NCI-H128 (cell line): ENCODE measurements around the gene RTN4.

Experiments used
- DNase-seq: peaks from one replicate; lab custom pipeline; 2025; ENCODE audit not compliant: unreplicated experiment; lab: John Stamatoyannopoulos, UW

Gene RTN4

DNA sequence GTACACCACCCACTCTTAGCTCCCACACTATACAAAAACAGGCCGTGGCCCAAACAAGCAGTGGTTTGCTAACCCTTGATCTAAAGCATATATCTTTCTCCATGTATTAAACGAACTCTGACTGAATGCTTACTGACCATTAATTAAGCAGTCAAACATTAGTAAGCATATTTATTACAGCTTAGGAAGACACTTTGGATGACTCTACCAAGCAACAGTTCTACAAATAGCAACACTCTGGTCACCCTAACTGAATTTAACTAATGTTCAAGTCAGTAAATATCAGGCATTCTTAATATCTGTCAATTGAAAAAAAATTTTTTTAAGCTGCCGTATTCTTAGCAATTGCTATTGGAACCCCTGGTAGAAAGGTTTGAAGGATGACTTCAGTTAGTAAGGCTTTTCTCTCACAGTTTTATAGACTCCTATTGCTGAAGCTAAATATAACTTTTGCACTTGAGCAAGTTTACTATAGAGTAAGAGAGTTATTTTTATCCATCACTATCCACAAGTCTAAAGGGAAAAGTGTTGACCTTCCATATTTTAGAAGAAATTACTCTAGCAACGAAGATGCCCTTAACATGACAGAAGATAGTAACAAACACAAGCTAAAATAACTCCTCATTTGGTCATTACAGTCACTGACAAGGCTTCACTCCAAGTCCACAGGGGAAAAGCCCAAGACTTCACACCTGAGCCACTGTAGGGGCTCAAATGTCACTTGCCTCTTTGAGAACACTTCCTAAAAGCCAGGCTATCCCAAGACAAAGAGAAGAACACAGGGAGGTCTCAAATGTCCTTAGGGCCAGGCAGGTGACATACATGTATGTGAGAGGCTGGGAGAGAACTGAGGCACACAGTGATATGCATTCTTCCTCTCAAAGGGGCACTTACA, 74.4 kb downstream of the RTN4 start:
- no peak for DNase-seq

DNA sequence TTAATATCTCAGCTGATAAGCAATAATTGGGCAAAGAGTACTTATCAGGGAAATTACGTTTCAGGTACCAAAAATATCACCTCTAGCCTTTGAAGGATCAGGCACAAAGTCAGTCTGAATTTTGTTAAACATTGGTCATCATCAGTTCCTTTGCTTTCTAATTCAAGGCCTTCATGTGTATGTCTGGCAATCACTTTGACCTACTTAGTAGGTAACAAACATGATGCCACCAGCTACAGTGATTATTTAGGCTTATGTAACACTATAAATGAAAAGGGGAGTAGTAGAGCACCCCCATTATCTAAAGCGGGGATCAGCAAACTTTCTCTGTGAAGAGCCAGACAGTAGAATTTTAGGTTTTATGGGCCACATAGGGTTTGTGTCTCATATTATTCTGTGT, 75.1 kb downstream of the RTN4 start:
- no peak for DNase-seq

DNA sequence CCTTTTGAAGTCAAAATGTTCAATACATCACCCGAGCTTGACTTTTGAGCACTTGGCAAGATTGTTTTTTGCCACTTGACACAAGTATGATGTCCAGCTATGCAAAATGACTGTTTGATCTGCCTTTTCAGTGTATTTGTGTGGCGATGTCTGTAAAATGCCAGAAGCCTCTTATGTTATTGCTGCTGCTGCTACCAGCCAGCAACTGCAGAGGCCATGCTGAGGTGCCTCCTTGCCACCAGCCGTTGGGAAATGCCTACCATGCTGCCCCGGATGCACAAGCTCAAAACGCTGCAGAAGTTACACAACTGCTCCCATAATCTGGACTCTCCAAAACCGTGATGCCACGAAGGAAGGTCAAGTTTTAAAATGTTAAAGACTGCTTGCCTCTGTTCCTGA, 80.3 kb downstream of the RTN4 start:
- no peak for DNase-seq

DNA sequence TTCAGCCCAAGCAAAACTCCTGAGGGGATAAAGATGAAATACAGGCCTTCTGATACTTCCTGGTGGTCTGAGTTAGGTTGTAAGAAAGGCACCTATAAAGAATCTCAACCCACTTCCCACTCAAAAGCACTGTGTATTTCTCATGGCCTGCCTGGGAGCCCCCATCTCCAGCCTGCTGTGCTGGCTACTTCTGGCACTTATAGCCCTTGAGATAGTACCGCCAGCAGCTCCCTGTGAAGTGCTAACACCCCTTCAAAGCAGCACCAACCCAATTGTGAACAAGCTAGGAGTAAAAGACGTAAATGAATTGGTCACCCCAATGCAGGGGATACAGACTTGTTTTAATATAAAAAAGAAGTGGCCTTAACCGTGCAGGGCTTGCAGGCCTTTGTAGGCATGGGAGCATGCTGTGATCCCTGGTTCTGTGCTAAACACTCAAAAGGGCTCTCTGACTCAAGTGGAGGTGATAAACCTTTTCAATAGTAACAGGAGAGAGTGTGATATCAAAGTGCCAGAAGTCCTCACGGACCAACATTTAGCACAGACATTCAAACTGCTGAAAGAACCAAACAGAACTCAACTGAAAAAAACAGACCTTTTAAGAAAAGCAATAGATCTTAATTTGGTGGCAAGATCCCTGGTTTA, 80.8 kb downstream of the RTN4 start:
- no peak for DNase-seq

DNA sequence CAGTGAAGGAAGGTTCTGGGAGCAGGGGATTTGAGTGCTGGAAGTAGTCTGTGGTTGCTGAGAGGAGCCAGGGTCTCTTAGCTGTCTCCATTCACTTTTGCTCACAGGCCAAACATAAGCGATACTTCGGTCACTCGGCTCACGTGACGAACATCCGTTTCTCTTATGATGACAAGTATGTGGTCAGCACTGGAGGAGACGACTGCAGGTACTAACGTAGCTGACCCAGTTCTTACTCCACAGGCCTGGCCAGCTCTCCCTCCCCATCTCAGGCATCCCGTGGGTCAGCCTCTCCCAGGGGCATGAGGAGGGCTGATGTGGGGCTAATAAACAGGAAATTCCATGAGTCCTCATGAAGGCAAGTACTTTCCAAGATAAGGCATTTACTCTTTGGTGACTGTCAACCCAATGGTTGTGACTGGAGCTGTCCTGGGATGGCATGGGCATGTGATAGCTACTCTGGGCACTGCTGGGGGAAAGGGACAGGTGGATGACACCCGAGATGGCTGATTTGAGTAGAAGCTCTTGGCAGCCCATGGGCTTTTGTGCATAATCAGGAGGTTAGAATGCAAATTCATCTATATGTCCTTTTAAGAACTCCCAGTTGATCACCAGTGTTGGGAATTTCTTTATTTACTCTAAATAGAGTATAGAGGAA, 81.6 kb downstream of the RTN4 start:
- DNase-seq: no peak

DNA sequence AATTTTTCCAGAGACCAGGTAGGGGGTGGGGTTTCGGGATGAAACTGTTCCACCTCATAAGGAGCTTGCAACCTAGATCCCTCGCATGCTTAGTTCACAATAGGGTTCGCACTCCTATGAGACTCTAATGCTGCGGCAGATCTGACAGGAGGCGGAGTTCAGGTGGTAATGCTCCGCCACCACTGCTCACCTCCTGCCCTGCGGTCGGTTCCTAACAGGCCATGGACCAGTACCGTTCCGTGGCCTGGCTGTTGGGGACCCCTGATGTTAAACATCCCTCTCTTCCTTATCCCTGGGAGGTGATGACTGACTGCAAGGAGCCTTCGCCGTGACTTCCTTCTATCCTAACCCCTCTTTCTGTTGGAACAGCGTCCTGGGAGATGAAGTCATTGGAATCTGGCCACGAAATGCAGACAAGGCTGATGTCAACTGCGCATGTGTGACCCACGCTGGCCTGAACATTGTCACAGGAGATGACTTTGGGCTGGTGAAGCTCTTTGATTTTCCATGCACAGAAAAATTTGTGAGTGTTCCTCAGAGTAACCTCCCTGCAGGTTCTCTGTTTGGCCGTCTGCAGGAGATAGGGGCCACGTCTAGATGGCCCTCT, 82.4 kb downstream of the RTN4 start:
- no peak for DNase-seq

DNA sequence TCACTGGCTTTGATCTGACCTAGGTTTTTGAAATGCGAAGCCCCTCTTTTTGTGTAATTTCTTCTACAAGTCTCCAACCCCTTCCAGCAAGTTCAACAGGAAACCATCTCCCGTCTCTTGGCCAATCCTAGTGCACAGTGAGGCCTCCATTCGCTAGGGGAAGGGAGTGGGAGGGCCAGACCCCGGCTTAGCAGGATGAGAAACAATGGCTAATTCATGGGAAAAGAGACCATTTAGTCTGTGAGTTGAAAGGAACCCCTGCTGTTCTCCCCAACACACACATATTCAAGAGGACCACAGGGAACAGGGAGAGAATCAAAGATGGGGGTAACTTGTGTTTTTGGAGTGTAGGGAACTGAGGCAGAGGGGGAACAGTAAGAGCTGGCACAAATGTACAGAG, 83.0 kb downstream of the RTN4 start:
- DNase-seq: no peak

DNA sequence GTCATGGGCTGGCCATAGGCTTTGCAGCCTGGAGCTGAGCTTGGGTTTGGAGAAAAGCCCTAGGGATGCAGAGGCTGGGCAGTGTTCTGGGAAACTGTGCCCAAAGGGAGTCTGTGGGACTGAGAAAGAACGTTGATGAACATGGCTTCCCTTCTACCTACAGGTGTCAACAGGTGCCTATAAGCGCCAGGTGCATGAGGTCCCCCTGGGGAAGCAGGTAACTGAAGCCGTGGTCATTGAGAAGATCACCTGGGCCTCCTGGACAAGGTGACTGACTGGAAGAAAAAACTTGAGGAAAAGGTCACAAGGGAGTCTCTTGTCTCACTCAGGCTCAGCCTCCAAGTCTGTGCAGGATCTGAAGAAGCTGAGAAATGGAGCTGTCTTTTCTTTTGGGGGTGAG, 83.4 kb downstream of the RTN4 start:
- no peak for DNase-seq

DNA sequence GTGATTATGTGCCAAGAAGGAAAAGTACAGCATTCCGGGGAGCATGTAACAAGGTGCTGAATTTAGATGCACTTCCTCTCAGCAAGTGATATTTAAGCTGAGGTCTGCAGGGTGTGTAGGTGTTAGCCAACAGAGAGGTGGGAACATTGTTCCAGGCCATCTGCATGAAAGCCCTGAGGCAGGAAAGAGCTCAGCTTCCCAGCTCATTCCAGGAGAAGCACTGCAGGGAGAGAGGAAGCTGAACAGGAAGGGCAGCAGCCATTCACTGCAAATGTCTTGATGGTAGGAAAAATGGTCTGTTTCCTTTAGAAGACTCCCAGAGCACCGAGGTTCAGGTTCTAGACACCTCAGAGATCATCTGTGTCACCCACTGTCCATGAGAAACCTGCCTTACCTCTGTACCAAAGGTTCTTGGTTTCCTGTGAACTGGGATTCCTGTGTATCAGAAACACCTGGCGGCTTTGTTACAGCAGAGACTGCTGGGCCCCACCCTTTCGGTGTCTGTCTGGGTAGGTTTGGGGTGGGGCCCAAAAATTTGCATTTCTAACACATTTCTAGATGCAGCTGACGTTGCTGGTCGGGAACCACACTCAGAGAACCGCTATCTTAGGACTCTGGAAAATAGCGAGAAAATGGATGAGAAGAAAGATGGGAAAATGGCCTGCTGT, 84.0 kb downstream of the RTN4 start:
- no peak for DNase-seq

DNA sequence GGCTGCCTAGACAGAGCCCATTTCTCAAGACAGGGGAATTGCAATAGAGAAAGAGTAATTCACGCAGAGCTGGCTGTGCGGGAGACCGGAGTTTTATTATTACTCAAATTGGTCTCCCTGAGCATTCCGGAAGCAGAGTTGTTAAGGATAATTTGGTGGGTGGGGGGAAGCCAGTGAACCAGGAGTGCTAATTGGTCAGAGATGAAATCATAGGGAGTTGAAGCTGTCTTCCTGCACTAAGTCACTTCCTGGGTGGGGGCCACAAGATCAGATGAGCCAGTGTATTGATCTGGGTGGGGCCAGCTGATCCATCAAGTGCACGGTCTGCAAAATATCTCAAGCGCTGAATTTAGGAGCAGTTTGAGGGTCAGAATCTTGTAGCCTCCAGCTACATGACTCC, 84.8 kb downstream of the RTN4 start:
- DNase-seq: no peak

DNA sequence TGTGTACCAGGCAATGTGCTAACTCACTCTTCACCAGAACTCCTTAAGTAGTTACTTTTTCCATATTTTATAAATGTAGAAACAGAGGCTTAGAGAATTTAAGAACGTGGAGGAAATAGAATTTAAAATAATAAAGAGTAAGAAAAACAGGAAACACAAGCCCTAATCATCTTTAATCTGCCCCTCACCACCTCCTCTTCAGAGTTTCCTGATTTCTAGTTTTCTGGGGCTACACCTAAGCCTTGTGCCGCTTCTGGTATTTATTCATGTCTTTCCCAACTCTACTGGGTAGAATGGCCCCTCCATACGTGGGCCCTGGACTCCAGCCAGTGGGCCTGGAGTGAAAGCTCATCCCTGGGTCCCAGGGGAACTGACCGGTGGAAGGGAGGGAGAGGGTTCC, 85.4 kb downstream of the RTN4 start:
- DNase-seq: no peak

DNA sequence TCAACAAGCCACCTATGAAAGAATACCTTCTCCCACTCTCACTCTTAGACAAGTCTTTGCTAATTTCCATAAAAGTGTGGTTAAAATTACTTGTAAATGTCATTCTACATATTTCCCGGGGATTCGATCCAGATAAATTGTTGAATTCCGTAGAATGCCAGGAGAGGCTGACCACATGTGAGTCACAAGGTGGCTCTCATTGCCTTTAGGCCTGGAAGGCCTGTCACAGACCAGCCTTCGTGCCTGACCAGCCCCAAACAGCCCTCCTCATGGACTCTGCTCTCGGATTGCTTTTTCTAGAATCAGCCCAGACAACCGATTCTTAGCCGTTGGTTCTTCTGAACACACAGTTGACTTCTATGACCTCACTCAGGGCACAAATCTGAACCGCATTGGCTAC, 86.0 kb downstream of the RTN4 start:
- no peak for DNase-seq

DNA sequence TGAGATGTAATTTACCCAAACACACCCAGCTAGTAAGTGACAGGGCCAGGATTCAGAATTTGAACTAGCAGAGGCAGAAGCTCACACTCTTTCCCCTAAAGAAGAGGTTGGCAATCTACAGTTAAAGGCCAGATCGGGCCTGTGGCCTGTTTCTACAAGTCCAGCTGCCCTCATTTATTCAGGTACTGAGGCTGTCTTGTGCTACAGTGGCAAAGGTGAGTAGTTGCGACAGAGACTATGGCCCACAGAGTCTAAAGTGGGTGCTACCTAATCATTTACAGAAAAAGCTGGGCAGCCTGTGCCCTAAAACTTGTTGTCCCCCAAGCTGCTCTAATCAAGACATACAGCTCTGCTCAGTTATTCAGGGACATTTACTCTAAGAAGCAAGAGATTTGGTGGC, 86.8 kb downstream of the RTN4 start:
- DNase-seq: no peak

DNA sequence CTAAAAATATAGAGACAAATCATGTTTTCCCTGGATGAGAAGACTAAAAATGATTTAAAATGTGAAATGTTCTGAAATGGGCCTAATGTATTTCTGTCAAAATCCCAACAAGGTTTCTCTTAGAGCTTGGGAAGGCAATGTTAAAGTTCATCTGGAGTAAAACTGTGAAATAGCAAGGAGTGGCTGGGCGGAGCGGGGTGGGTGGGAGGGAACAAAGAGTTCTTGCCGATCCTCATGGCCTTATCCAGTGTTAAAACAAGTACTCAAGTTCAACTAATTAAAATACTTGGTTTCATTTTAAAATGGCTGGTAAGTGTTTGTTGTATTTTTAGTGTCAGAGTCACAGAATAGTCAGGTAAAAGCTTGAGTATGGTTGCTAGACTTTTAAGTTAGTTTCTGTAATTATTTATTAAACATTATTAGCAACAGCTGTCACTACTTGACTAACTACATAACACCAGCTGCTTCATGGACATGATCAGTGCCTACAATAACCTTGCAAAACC, 87.3 kb downstream of the RTN4 start:
- no peak for DNase-seq

DNA sequence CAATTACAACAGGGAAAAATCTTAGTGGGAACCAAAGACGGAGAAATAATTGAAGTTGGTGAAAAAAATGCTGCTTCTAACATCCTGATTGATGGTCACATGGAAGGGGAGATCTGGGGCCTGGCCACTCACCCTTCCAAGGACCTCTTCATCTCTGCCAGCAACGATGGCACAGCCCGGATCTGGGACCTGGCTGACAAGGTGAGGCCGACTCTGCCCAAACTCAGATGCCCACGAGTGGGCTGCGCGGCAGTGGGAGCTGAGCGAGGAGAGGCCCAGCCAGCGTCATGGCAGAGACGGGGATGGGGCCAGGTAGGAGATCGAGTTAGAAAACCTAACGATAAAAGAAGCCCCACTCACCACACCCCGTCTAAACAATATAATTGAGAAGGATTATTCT, 87.7 kb downstream of the RTN4 start:
- no peak for DNase-seq

DNA sequence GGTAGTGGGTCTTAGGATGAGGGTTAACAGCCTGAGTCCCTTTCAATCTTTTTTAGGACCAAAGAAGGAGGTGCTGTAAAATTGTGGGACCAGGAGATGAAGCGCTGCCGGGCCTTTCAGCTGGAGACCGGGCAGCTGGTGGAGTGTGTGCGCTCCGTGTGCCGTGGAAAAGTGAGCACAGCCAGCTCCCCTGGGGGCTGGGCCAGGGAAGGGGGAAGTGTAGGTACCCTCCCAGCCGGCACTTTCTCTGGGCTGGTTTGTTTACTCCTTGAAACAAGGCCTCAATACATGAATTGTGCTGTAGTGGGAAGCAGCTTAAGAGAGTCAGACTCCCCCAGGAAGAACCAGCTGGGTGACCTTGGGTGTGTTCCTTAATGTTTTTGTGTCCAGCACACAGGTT, 90.1 kb downstream of the RTN4 start:
- no peak for DNase-seq

DNA sequence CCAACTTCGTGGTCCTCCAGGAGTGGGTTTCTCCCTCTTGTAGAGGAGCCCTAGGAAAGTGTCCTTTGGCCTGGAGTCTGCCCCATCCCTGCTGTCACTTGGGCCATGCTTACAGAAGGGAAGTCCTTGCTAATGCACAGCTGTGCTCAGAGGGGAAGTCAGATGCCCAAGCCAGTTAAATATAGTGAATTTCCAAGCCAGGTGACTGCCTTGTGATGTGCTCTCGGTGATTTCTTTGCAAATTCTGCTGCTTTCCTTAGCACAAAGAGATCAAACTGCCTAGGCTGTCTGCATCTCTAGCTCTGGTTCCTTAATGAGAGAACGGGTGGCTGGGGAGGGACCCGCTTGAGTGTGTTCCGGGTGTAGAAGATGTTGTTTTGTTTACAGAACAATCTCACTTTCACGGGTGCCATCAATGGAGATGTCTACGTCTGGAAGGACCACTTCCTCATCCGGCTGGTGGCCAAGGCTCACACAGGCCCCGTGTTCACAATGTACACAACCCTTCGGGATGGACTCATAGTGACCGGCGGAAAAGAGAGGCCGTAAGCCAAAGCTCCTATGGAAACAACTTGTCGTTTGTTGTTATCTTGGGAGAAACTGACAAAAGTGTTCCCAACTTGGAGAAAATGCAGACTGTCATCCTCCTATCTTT, 91.4 kb downstream of the RTN4 start:
- no peak for DNase-seq

DNA sequence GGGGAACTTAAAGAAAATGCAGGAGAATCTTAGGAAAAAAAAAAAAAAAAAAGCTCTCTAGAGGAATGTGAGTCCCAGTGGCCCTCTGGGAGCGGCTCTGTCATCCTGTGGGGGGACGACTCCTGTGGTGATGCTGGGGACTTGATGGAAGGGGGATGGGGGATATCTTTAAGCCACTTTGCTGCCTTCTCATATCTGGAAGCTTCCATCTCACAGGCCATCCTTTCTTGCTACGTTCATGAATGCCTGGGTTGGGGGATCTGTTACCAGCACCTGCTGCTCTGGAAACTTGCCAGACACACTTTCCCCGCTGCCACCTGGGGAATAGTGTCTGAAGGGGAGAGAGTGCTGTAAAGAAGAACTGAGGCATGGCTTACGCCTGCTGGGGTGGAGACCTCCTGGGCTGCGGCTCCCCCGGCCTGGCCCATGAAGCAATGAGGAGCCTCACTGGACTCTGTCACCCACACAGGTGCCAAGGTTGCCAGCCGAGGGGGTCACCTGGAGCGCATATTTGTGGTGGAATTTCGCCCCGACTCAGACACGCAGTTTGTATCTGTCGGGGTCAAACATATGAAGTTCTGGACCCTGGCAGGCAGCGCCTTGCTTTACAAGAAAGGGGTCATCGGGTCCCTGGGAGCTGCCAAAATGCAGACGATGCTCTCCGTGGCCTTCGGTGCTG, 92.8 kb downstream of the RTN4 start:
- peak; percentile 60 for DNase-seq

DNA sequence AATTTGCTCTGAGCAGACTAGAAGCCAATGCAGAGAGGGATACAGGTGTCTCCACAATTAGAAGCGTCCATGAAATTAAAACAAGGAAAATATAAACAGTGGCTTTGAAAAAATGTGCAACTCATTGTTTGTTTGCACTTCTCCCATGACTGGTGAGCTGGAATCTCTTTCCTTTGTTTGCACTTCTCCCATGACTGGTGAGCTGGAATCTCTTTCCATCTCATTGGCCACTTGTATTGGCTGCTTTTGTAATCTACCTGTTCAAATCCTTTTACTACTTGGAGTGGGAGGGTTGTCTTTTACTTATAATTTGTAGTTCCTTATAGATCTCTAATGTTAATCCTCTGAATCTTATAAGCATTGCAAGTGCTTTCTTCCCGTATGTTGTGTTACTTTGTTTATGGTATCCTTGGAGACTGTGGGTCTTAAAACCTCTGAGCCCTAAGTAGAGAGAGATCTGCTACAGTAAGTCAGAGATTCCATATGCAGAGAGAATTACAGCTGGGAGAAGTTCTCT, 94.1 kb downstream of the RTN4 start:
- DNase-seq: no peak
